SK-N-SH (cell line): Measurements from ENCODE around the gene TMEM88. TPM values are rescaled to one million over a fixed set of nuclear protein-coding genes. Genes with fewer than 3 reads are reported as not detected.

Experiments used
- CTCF ChIA-PET: fragments of 300-600, 350-600 bp; formaldehyde crosslinking; extraction: SDS; loops from one replicate; lab custom pipeline; 2021; lab: Yijun Ruan, JAX
- POLR2A ChIA-PET: fragments of 350-600 bp; sonication (Branson Sonifier 250); formaldehyde crosslinking; extraction: SDS; loops from one replicate; lab custom pipeline; 2020; ENCODE audit warnings: antibody characterized with exemption, inconsistent platforms; lab: Yijun Ruan, JAX
- DNase-seq: peaks from one replicate; pipeline ENCODE4 v3.0.0; 2012
- H2AFZ ChIP-seq: fragments of 200-600 bp; sonication (generic); 2 replicates; pipeline ENCODE4 v1.8.1; 2016; ENCODE audit warnings: antibody characterized with exemption, mild to moderate bottlenecking, low read depth
- H3F3A ChIP-seq: fragments of 200-600 bp; sonication (generic); replicated peaks from 2 replicates; pipeline ENCODE3; 2016; ENCODE audit warnings: antibody characterized with exemption, mild to moderate bottlenecking; ENCODE audit not compliant: insufficient read depth
- H3K27ac ChIP-seq, 2 experiments: fragments of 200-500 bp in 1 of 2; fragments of 200-600 bp in 1 of 2; sonication (Bioruptor generic) in 1 of 2; sonication (generic), shearing (Covaris generic) in 1 of 2; 2 replicates each; pipeline versions ENCODE4 v1.5.1 to v1.6.1; 2014 to 2016; ENCODE audit warnings: low read depth in 2 of 2, inconsistent platforms in 1 of 2, low read length in 1 of 2, mild to moderate bottlenecking in 1 of 2, mixed read lengths in 1 of 2
- H3K27me3 ChIP-seq: fragments of 200-600 bp; sonication (generic), shearing (Covaris generic); 2 replicates; pipeline ENCODE4 v1.6.1; 2016; ENCODE audit warnings: mixed run types; ENCODE audit not compliant: insufficient read depth
- H3K36me3 ChIP-seq, 2 experiments: fragments of 200-500 bp in 1 of 2; fragments of 200-600 bp in 1 of 2; sonication (Bioruptor generic) in 1 of 2; sonication (generic) in 1 of 2; replicated peaks in 1 of 2; 2 replicates each; pipeline versions ENCODE3 to v1.5.1; 2014 to 2016; ENCODE audit warnings: low read length in 1 of 2, mild to moderate bottlenecking in 1 of 2; ENCODE audit not compliant: insufficient read depth in 2 of 2, control insufficient read depth in 1 of 2
- H3K4me1 ChIP-seq, 2 experiments: fragments of 200-500 bp in 1 of 2; fragments of 200-600 bp in 1 of 2; sonication (Bioruptor generic) in 1 of 2; sonication (generic), shearing (Covaris generic) in 1 of 2; 2 replicates each; pipeline versions ENCODE4 v1.5.1 to v1.6.1; 2014 to 2016; ENCODE audit warnings: low read depth in 1 of 2, low read length in 1 of 2, mixed run types in 1 of 2; ENCODE audit not compliant: insufficient read depth in 2 of 2, control insufficient read depth in 1 of 2
- H3K4me2 ChIP-seq: fragments of 200-600 bp; sonication (generic), shearing (Covaris generic); 2 replicates; pipeline ENCODE4 v1.6.1; 2017; ENCODE audit warnings: mixed run types
- H3K4me3 ChIP-seq, 2 experiments: fragments of 200-500 bp in 1 of 2; fragments of 200-600 bp in 1 of 2; sonication (Bioruptor generic) in 1 of 2; sonication (generic), shearing (Covaris generic) in 1 of 2; 2 replicates each; pipeline versions ENCODE4 v1.5.1 to v1.8.1; 2014 to 2016; ENCODE audit warnings: low read depth in 2 of 2, inconsistent platforms in 1 of 2, low read length in 1 of 2, mild to moderate bottlenecking in 1 of 2, mixed read lengths in 1 of 2, moderate library complexity in 1 of 2
- H3K79me2 ChIP-seq: fragments of 200-600 bp; sonication (generic); 2 replicates; pipeline ENCODE4 v1.8.1; 2017; ENCODE audit warnings: mild to moderate bottlenecking; ENCODE audit not compliant: insufficient read depth
- H3K9ac ChIP-seq: fragments of 200-600 bp; sonication (generic); 2 replicates; pipeline ENCODE4 v1.6.1; 2017; ENCODE audit warnings: mixed run types
- H3K9me2 ChIP-seq: fragments of 200-600 bp; sonication (generic); 2 replicates; pipeline ENCODE4 v1.6.1; 2017; ENCODE audit warnings: mixed run types
- H3K9me3 ChIP-seq: fragments of 200-600 bp; sonication (generic); 2 replicates; pipeline ENCODE4 v1.6.1; 2017; ENCODE audit warnings: mixed run types, mild to moderate bottlenecking, moderate library complexity
- H4K20me1 ChIP-seq: fragments of 200-600 bp; sonication (generic); 2 replicates; pipeline ENCODE4 v1.6.1; 2017; ENCODE audit warnings: mild to moderate bottlenecking, mixed run types; ENCODE audit not compliant: insufficient read depth
- CHD2 ChIP-seq: fragments of 150-350 bp; IDR thresholded peaks from 2 replicates; pipeline ENCODE4 v1.6.1; 2018; ENCODE audit warnings: low read length; ENCODE audit not compliant: partially characterized antibody
- CTCF ChIP-seq: fragments of 200-600 bp; sonication (generic); IDR thresholded peaks from 2 replicates; pipeline ENCODE4 v1.6.1; 2017; ENCODE audit warnings: antibody characterized with exemption, mild to moderate bottlenecking, moderate library complexity
- EP300 ChIP-seq, 2 experiments: IDR thresholded peaks; 2 replicates each; pipeline versions ENCODE4 v1.4.0 to v1.6.1; 2012; ENCODE audit warnings: borderline replicate concordance in 1 of 2, low read depth in 1 of 2, low read length in 1 of 2
- FOXM1 ChIP-seq: IDR thresholded peaks from 2 replicates; pipeline ENCODE4 v1.4.0; 2012; ENCODE audit warnings: low read depth, mild to moderate bottlenecking
- GABPA ChIP-seq: IDR thresholded peaks from 2 replicates; pipeline ENCODE4 v1.4.0; 2012; ENCODE audit warnings: low read depth, mild to moderate bottlenecking
- IRF3 ChIP-seq: fragments of 150-350 bp; IDR thresholded peaks from 2 replicates; pipeline ENCODE4 v1.6.1; 2016; ENCODE audit warnings: mild to moderate bottlenecking, low read depth, low read length
- MXI1 ChIP-seq: IDR thresholded peaks from 2 replicates; pipeline ENCODE4 v1.6.1; 2012; ENCODE audit warnings: mild to moderate bottlenecking, low read depth, low read length, improper control_type of control experiment
- PBX3 ChIP-seq: IDR thresholded peaks from 2 replicates; pipeline ENCODE4; 2012
- RAD21 ChIP-seq: IDR thresholded peaks from 2 replicates; pipeline ENCODE4 v1.6.1; 2012; ENCODE audit warnings: mild to moderate bottlenecking, low read length
- RCOR1 ChIP-seq: fragments of 150-350 bp; IDR thresholded peaks from 2 replicates; pipeline ENCODE4 v1.6.1; 2017; ENCODE audit warnings: antibody characterized with exemption, low read length
- SIN3A ChIP-seq: IDR thresholded peaks from 2 replicates; pipeline ENCODE4 v1.6.1; 2012; ENCODE audit warnings: low read depth, mild to moderate bottlenecking, low read length, moderate library complexity, borderline replicate concordance
- SMC3 ChIP-seq: IDR thresholded peaks from 2 replicates; pipeline ENCODE4 v1.6.1; 2012; ENCODE audit warnings: low read depth, low read length, improper control_type of control experiment
- TAF1 ChIP-seq: IDR thresholded peaks from 2 replicates; pipeline ENCODE4 v1.6.1; 2012; ENCODE audit warnings: low read depth, mild to moderate bottlenecking, low read length, moderate library complexity, borderline replicate concordance
- TCF12 ChIP-seq: IDR thresholded peaks from 2 replicates; pipeline ENCODE4 v1.4.0; 2012
- TEAD4 ChIP-seq: IDR thresholded peaks from 2 replicates; pipeline ENCODE4 v1.4.0; 2012; ENCODE audit warnings: mild to moderate bottlenecking, borderline replicate concordance; ENCODE audit not compliant: insufficient read depth
- YY1 ChIP-seq: IDR thresholded peaks from 2 replicates; pipeline ENCODE4 v1.4.0; 2012; ENCODE audit warnings: low read depth, mild to moderate bottlenecking
- ZBTB33 ChIP-seq: IDR thresholded peaks from 2 replicates; pipeline ENCODE4 v1.4.0; 2012; ENCODE audit warnings: low read depth, borderline replicate concordance
- WGBS: methylation state at CpG from one replicate; pipeline ENCODE4 v1.1.6; 2017; ENCODE audit warnings: low lambda C conversion rate; 5-methylcytosine and 5-hydroxymethylcytosine counted together
- polyA plus RNA-seq, 3 experiments: library from polyadenylated mRNA; depleted of rRNA; stranded (reverse); fragments of >200 nt; gene quantifications; 2 replicates each; pipeline ENCODE4 v1.2.3, GENCODE V29; 2012
- TF ChIP-seq, protein P1 (sequence below): IDR thresholded peaks from 2 replicates; pipeline ENCODE4 v1.6.1; 2012; ENCODE audit warnings: mild to moderate bottlenecking, low read depth, low read length, moderate library complexity
- TF ChIP-seq, protein P2 (sequence below): IDR thresholded peaks from 2 replicates; pipeline ENCODE4 v1.4.0; 2012; ENCODE audit warnings: low read depth

TMEM88 gene
- polyA plus RNA-seq, 1 of the 3 experiments (the other 2 are of a cell fraction), result 1.2 TPM

DNA sequence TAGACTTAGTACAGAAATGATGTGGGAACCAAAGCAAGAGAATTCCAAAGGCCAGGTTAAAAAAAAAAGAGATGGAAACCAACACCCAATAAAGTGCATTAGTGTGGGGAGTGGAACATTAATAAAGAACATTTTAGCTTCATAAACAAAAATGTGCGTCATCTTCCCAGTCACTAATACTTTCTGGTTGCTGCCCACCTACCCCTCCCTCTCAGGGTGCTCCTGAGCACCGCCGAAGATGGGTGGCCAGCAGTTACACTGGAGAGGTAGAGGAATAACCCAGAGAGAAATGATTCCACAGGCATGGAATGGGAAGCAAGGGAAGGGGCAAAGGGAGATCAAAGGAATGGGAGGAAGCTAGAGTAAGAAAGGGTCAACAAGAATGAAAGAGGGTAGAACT is 27.8 kb downstream of the TMEM88 start:
- H3K27me3 ChIP-seq, result no peaks in the 10 kb centered on the region
- 0 out of 4 replicates have a peak overlapping the region, but pooled peaks of 1 of the 2 experiments have one; percentile 1 for H3K4me3 ChIP-seq
- peak overlapping the region; percentile 66 for H3K4me2 ChIP-seq
- no peaks in the 10 kb centered on the region for H4K20me1 ChIP-seq
- H3F3A ChIP-seq, result peaks cover 32% of the 10 kb centered on the region
- peak overlapping the region; percentile 69 to 100; a peak in 3 of 4 replicates for H3K27ac ChIP-seq
- peaks cover 19 to 31% of the 10 kb centered on the region in 2 experiments for H3K36me3 ChIP-seq
- H3K9me3 ChIP-seq, result no peaks in the 10 kb centered on the region
- no peak overlapping the region for H3K9ac ChIP-seq
- no peaks in the 10 kb centered on the region for H3K9me2 ChIP-seq
- H3K4me1 ChIP-seq, result peaks cover 13 to 54% of the 10 kb centered on the region in 2 experiments
- ChIA-PET POLR2A (no interaction called here), CTCF (interaction anchor here (0.7 to 2.6 kb wide), 5 partner anchors 15 to 175 kb away, joined by 3 to 9 read pairs (median 4); no protein-coding TSS in a partner anchor)
- no peak for TF ChIP-seq TCF12
- TF ChIP-seq CHD2, result no peak
- TF ChIP-seq PBX3, result no peak
- no peak for TF ChIP-seq CTCF
- no peak for TF ChIP-seq ZBTB33
- TF ChIP-seq RAD21, result no peak
- TF ChIP-seq FOXM1, result no peak
- no peak for TF ChIP-seq IRF3
- TF ChIP-seq, protein P1, sequence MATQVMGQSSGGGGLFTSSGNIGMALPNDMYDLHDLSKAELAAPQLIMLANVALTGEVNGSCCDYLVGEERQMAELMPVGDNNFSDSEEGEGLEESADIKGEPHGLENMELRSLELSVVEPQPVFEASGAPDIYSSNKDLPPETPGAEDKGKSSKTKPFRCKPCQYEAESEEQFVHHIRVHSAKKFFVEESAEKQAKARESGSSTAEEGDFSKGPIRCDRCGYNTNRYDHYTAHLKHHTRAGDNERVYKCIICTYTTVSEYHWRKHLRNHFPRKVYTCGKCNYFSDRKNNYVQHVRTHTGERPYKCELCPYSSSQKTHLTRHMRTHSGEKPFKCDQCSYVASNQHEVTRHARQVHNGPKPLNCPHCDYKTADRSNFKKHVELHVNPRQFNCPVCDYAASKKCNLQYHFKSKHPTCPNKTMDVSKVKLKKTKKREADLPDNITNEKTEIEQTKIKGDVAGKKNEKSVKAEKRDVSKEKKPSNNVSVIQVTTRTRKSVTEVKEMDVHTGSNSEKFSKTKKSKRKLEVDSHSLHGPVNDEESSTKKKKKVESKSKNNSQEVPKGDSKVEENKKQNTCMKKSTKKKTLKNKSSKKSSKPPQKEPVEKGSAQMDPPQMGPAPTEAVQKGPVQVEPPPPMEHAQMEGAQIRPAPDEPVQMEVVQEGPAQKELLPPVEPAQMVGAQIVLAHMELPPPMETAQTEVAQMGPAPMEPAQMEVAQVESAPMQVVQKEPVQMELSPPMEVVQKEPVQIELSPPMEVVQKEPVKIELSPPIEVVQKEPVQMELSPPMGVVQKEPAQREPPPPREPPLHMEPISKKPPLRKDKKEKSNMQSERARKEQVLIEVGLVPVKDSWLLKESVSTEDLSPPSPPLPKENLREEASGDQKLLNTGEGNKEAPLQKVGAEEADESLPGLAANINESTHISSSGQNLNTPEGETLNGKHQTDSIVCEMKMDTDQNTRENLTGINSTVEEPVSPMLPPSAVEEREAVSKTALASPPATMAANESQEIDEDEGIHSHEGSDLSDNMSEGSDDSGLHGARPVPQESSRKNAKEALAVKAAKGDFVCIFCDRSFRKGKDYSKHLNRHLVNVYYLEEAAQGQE, result no peak
- no peak for TF ChIP-seq TEAD4
- TF ChIP-seq TAF1, result no peak
- TF ChIP-seq RCOR1, result no peak
- TF ChIP-seq SMC3, result no peak
- TF ChIP-seq SIN3A, result no peak
- TF ChIP-seq YY1, result no peak
- no peak for TF ChIP-seq GABPA
- no peak for TF ChIP-seq EP300 (IDR thresholded peaks at IDR 0.05; ENCODE audit: borderline replicate concordance in 1 of 2, low read depth in 1 of 2, low read length in 1 of 2)
- no peak for TF ChIP-seq MXI1
- TF ChIP-seq, protein P2, sequence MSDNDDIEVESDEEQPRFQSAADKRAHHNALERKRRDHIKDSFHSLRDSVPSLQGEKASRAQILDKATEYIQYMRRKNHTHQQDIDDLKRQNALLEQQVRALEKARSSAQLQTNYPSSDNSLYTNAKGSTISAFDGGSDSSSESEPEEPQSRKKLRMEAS, result no peak
- 63% methylated on average over 3 of the region's 3 CpGs for WGBS
- peaks cover 16% of the 10 kb centered on the region for H3K79me2 ChIP-seq
- H2AFZ ChIP-seq, result no peak overlapping the region
- DNase-seq, result no peak
